SK-N-SH treated with all-trans-retinoic acid at 6 μM for 48 hours (cell line): ENCODE results near the gene MARVELD3.

ENCODE experiments used
- CSDC2 ChIP-seq: fragments of 250-450 bp; sonication (Bioruptor Pico); IDR thresholded peaks from 2 replicates; pipeline ENCODE4 v1.5.0; 2020; ENCODE audit warnings: mild to moderate bottlenecking, moderate library complexity
- TF ChIP-seq, protein P1 (sequence below): fragments of 250-450 bp; sonication (Bioruptor Pico); IDR thresholded peaks from 2 replicates; pipeline ENCODE4 v1.8.0; 2020; ENCODE audit warnings: mild to moderate bottlenecking, moderate library complexity, borderline replicate concordance
- TF ChIP-seq, protein P2 (sequence below): fragments of 250-450 bp; sonication (Bioruptor Pico); IDR thresholded peaks from 2 replicates; pipeline ENCODE4 v1.5.1; 2020; ENCODE audit warnings: low read depth, mild to moderate bottlenecking, moderate library complexity

DNA sequence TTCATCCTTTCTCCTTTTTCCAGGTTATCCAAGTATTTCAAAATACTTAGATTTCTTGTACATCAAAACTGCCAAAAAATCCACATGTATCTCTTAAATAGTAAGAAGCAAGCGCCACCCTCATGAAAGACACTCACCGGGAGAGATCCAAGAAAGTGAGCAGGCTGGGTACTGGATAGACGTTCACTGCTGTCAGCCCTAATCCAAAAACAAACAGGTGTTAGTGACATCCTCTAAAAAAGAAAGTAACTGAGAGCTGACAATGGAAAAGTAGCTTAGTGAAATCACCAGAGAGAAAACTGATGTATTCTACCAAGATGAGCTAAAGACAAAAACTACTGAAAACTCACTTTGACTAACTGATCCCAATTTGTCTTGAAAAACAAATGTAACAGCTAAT, 46.1 kb downstream of the MARVELD3 start:
- TF ChIP-seq, protein P1, sequence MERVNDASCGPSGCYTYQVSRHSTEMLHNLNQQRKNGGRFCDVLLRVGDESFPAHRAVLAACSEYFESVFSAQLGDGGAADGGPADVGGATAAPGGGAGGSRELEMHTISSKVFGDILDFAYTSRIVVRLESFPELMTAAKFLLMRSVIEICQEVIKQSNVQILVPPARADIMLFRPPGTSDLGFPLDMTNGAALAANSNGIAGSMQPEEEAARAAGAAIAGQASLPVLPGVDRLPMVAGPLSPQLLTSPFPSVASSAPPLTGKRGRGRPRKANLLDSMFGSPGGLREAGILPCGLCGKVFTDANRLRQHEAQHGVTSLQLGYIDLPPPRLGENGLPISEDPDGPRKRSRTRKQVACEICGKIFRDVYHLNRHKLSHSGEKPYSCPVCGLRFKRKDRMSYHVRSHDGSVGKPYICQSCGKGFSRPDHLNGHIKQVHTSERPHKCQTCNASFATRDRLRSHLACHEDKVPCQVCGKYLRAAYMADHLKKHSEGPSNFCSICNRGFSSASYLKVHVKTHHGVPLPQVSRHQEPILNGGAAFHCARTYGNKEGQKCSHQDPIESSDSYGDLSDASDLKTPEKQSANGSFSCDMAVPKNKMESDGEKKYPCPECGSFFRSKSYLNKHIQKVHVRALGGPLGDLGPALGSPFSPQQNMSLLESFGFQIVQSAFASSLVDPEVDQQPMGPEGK (CRISPR knock-in tag): no peak
- TF ChIP-seq, protein P2, sequence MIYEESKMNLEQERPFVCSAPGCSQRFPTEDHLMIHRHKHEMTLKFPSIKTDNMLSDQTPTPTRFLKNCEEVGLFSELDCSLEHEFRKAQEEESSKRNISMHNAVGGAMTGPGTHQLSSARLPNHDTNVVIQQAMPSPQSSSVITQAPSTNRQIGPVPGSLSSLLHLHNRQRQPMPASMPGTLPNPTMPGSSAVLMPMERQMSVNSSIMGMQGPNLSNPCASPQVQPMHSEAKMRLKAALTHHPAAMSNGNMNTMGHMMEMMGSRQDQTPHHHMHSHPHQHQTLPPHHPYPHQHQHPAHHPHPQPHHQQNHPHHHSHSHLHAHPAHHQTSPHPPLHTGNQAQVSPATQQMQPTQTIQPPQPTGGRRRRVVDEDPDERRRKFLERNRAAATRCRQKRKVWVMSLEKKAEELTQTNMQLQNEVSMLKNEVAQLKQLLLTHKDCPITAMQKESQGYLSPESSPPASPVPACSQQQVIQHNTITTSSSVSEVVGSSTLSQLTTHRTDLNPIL (CRISPR knock-in tag): no peak
- no peak for TF ChIP-seq CSDC2
